ENCODE data around the gene CARNS1.

The CARNS1 gene

DNA sequence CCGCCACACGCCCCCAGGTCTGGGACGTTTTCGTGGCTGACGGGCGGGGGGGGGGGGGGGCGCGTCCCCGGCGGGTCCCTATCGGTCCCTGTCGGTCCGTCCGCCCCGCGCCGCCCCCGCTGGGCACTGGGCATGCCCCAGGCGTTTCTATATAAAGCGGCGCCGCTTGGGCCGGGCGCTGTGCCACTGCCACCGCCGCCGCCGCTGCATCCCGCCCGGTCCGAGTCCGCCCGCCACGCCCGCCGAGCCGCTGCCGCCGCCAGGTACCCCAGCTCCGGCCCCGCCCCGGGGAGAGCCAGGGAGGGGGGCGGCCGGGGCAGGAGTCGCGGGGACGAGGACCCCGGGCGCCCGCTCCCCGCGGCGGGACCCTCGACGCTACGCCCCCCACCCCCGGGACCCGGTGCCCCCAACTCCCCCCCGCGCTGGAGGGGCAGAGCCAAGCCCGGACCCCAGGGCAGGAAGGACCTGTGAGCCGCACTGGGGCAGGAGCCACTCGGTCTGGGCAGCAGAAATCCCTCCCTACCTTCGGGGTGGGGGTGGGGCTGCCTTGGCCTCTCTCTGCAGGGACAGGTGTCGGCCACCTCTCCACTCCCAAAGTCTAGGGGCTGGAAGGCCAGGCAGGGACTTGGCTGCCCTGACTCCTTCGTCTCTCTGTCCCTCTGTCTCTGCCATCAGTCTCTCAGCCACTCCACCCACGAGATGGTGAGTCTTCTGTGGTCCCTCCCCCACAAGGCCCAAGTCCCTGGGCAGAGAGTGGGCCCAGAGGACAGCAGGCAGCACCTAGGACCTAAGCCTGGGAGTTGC is at the start of gene CARNS1:
TSS of gene CARNS1 (plus strand) at position 178 of the 804 bp plus-strand sequence. CDS start at position 700, 522 bp downstream.
- TF ChIP-seq CTCF (conservative IDR thresholded peaks at IDR 0.05; ENCODE audit: low read length) = no peak
- peak within 1 kb of the TSS; percentile 37 for H3K4me3 ChIP-seq (ENCODE audit: low read length)
- DNase-seq (ENCODE audit: low read depth) = no peak

- TF ChIP-seq CTCF (conservative IDR thresholded peaks at IDR 0.05; ENCODE audit: low read length) = no peak
- no peak for DNase-seq (ENCODE audit: low read depth)
- no peak overlapping the region for H3K4me3 ChIP-seq (ENCODE audit: low read length)
These were observed 49.6 kb upstream of the CARNS1 start for GRCh38 chr11:67365736-67366444.

DNA sequence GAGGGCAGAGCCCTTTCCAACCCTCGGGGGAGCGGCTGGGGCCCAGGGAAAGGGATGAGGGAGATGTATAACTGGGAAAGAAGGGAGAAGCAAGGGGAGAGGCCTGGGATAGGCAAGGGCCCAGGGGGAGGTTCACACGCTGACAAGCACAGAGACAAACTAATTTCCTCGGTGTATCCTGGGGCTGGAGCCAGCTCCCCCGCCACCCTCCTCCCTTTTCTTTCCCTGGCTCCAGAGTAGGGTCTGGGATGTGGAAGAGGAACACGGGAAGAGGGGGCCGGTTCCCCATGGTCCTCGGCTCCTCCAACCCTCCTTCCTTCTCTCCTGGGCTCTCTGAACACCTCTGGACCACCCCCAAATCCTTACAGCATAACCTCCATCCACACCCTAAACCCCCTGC is 48.9 kb upstream of the CARNS1 start:
- TF ChIP-seq CTCF (conservative IDR thresholded peaks at IDR 0.05; ENCODE audit: low read length) = no peak
- H3K4me3 ChIP-seq (ENCODE audit: low read length) = no peak overlapping the region
- DNase-seq (ENCODE audit: low read depth) = no peak

GRCh38 chr11:67366961-67367760 is 48.3 kb upstream of the CARNS1 start:
- H3K4me3 ChIP-seq (ENCODE audit: low read length) = no peak overlapping the region
- TF ChIP-seq CTCF (conservative IDR thresholded peaks at IDR 0.05; ENCODE audit: low read length) = no peak
- no peak for DNase-seq (ENCODE audit: low read depth)

- TF ChIP-seq CTCF (conservative IDR thresholded peaks at IDR 0.05; ENCODE audit: low read length) = no peak
- no peak overlapping the region for H3K4me3 ChIP-seq (ENCODE audit: low read length)
- no peak for DNase-seq (ENCODE audit: low read depth)
These were observed 47.7 kb upstream of the CARNS1 start for GRCh38 chr11:67367761-67368227.

DNA sequence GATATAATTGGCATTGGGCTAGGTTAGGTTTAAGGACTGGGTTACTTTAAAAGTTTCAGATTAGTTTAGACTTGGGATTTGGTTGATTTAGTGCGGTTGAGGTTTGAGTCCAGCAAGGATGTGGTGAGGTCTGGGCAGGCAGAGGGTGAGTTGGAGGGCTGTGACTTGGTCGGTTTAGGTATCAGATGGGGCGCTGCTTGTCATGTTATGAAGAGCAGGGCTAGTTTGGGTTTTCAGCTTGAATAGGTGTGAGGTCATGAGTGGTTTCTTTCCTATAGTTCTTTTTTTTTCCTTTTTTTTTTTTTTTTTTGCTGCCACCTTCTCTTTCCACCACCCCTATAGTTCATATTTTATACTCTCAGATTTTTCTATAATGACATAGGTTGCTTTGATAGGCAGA is 46.9 kb upstream of the CARNS1 start:
- H3K4me3 ChIP-seq (ENCODE audit: low read length) = no peak overlapping the region
- no peak for DNase-seq (ENCODE audit: low read depth)
- no peak for TF ChIP-seq CTCF (conservative IDR thresholded peaks at IDR 0.05; ENCODE audit: low read length)
